Measurements from ENCODE around the gene SORCS2. TPM values are rescaled to one million over a fixed set of nuclear protein-coding genes. Genes with fewer than 3 reads are reported as not detected.

The SORCS2 gene
- total RNA-seq, 1 donor from 2014 or later: 3.0 TPM

DNA sequence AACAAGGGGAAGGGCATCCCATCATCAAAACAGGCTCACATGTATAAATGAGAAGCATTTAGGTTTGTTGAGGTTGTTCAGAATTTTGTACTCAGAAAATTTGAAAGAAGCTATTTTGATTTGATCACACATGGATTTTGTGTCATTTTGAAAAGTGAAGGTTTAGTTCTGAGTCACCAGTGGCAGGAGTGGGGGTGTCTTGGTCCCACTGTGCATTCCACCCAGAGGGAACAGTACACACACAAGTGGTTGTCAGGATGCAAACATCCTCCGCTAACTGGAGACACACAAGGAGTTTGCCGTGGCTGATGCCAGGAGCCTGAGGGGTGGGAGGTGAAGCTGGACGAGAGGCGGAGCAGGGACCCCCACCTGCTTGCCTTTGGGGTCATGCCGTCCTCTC is 440.6 kb downstream of the SORCS2 start:
- TF ChIP-seq, protein P1, sequence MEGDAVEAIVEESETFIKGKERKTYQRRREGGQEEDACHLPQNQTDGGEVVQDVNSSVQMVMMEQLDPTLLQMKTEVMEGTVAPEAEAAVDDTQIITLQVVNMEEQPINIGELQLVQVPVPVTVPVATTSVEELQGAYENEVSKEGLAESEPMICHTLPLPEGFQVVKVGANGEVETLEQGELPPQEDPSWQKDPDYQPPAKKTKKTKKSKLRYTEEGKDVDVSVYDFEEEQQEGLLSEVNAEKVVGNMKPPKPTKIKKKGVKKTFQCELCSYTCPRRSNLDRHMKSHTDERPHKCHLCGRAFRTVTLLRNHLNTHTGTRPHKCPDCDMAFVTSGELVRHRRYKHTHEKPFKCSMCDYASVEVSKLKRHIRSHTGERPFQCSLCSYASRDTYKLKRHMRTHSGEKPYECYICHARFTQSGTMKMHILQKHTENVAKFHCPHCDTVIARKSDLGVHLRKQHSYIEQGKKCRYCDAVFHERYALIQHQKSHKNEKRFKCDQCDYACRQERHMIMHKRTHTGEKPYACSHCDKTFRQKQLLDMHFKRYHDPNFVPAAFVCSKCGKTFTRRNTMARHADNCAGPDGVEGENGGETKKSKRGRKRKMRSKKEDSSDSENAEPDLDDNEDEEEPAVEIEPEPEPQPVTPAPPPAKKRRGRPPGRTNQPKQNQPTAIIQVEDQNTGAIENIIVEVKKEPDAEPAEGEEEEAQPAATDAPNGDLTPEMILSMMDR (IDR thresholded peaks at IDR 0.05): no peak
- no peaks in the 10 kb centered on the region for H3K36me3 Mint-ChIP-seq (ENCODE audit: unreplicated experiment)
- peaks cover 4% of the 10 kb centered on the region for H3K9me3 Mint-ChIP-seq (ENCODE audit: unreplicated experiment)
- no peak overlapping the region for H3K27ac Mint-ChIP-seq (ENCODE audit: unreplicated experiment)
- no peak for DNase-seq (ENCODE audit: extremely low spot score, unreplicated experiment)
- H3K27me3 Mint-ChIP-seq (ENCODE audit: unreplicated experiment): peaks cover 36% of the 10 kb centered on the region
- peaks cover 6% of the 10 kb centered on the region for H3K4me1 Mint-ChIP-seq (ENCODE audit: unreplicated experiment)
- H3K4me3 Mint-ChIP-seq (ENCODE audit: unreplicated experiment): no peak overlapping the region

DNA sequence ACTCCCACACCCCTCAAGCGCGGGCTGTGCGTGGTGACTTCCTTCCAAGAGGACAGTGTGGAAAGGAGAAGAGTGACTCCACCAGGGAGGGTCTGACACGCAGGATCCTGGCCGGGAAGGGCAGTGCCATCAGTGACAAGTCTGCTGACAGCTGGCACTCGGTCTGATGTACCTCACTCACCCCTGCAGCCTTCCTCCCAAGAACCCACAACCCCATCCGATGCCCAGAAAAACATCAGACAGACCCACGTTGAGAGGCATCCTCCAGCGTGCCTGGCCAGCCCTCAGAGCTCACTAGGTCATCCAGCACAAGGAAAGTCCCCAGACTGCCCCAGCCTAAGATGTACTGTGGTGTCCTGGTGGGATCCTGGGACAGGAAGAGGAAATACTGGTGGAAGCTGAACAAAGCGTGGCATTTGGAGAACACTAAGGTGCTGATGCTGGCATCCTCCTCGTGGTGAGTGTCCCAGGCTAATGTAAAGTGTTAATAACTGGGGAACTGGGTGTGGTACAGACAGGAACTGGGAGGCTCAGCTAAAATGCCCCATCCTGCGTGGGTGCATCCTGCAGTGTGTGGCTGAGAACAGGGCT is 442.4 kb downstream of the SORCS2 start:
- Mint-ChIP-seq H3K4me1 (ENCODE audit: unreplicated experiment) (peaks cover 6% of the 10 kb centered on the region), H3K36me3 (ENCODE audit: unreplicated experiment) (no peaks in the 10 kb centered on the region), H3K27ac (ENCODE audit: unreplicated experiment) (no peak overlapping the region), H3K27me3 (ENCODE audit: unreplicated experiment) (peaks cover 33% of the 10 kb centered on the region), H3K9me3 (ENCODE audit: unreplicated experiment) (peaks cover 2% of the 10 kb centered on the region), H3K4me3 (ENCODE audit: unreplicated experiment) (no peak overlapping the region)
- TF ChIP-seq, protein P1 (IDR thresholded peaks at IDR 0.05): no peak
- no peak for DNase-seq (ENCODE audit: extremely low spot score, unreplicated experiment)

DNA sequence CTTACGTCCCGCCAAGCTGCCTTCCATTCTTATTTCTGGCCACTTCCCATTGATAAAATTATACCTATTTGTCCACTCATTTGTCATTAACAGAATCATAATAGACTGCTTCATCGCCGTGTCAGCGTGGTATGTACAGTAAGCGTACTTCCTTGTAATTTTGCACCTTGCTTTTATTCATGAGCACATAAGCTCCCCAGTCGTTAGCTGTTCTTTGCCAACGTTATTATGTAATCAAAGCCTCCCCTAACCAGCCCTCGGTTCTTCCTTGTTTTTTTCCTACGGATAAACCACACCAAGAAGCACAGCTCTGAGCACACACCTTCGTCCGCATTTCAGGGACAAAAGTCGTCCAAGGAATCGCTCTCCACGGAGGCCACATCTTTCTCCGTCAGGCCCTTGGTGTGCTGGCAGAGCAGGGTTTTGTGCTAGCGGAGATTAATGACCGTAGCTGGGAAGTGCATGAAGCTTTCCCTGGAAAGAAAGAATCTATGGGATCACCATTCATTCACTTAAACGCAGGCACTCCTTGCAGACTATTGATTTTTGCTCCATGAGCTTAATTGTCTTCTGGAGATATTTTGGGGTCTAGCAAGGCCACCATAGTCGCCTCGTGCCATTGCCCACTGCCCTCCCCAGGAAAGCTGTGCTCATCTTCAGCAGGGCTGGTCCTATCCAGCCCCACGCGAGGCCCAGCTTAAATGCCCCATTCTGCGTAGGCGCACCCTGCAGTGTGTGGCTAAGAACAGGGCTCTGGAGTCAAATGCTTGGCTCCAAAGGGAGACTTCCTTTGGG is 443.3 kb downstream of the SORCS2 start:
- H3K36me3 Mint-ChIP-seq (ENCODE audit: unreplicated experiment): no peaks in the 10 kb centered on the region
- TF ChIP-seq, protein P1 (IDR thresholded peaks at IDR 0.05): no peak
- DNase-seq (ENCODE audit: extremely low spot score, unreplicated experiment): no peak
- H3K4me1 Mint-ChIP-seq (ENCODE audit: unreplicated experiment): peaks cover 5% of the 10 kb centered on the region
- no peaks in the 10 kb centered on the region for H3K9me3 Mint-ChIP-seq (ENCODE audit: unreplicated experiment)
- H3K27ac Mint-ChIP-seq (ENCODE audit: unreplicated experiment): no peak overlapping the region
- H3K27me3 Mint-ChIP-seq (ENCODE audit: unreplicated experiment): peaks cover 31% of the 10 kb centered on the region
- H3K4me3 Mint-ChIP-seq (ENCODE audit: unreplicated experiment): no peak overlapping the region

DNA sequence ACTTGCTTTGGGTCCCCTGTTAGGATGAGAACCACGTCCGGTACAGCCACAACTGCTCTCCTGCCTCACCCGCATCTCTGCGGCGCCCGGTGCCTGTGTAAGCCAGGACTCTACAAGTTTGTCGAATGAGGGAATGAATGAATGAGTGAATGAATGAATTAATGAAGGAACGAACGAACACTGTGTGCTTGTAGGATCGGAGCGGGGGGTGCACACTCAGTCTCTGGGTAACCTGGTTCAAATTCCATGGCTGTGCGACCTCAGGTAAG is 443.8 kb downstream of the SORCS2 start:
- Mint-ChIP-seq H3K36me3 (ENCODE audit: unreplicated experiment) (no peaks in the 10 kb centered on the region), H3K27ac (ENCODE audit: unreplicated experiment) (no peak overlapping the region), H3K9me3 (ENCODE audit: unreplicated experiment) (no peaks in the 10 kb centered on the region), H3K4me3 (ENCODE audit: unreplicated experiment) (no peak overlapping the region), H3K4me1 (ENCODE audit: unreplicated experiment) (no peaks in the 10 kb centered on the region), H3K27me3 (ENCODE audit: unreplicated experiment) (peaks cover 27% of the 10 kb centered on the region)
- TF ChIP-seq, protein P1 (IDR thresholded peaks at IDR 0.05): no peak
- no peak for DNase-seq (ENCODE audit: extremely low spot score, unreplicated experiment)

DNA sequence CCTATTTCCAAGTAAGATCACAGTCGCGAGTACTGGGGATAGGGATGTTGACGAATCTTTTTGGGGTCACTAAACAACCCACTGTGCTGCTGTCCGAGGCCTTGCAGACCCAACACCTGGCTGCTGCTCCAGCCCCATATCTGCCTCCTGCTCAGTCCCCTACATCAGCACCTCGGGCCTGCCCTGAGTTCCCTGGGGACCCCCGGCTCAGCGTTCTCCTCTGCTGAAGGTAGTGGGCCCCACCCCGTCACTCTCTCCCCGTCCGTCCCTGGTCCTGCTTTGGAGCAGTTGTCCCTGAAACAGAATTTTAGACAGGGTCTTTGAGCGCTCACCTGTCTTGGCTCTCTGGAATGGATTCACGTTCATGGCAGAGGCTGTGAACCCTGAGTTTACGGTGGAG is 444.8 kb downstream of the SORCS2 start:
- H3K36me3 Mint-ChIP-seq (ENCODE audit: unreplicated experiment): no peaks in the 10 kb centered on the region
- no peaks in the 10 kb centered on the region for H3K9me3 Mint-ChIP-seq (ENCODE audit: unreplicated experiment)
- H3K27me3 Mint-ChIP-seq (ENCODE audit: unreplicated experiment): peaks cover 25% of the 10 kb centered on the region
- TF ChIP-seq, protein P1 (IDR thresholded peaks at IDR 0.05): no peak
- no peak overlapping the region for H3K27ac Mint-ChIP-seq (ENCODE audit: unreplicated experiment)
- H3K4me1 Mint-ChIP-seq (ENCODE audit: unreplicated experiment): no peaks in the 10 kb centered on the region
- no peak for DNase-seq (ENCODE audit: extremely low spot score, unreplicated experiment)
- no peak overlapping the region for H3K4me3 Mint-ChIP-seq (ENCODE audit: unreplicated experiment)
